Thymus (tissue), 11 donors: ENCODE data around the gene DYRK1B. TPM values are rescaled to one million over a fixed set of nuclear protein-coding genes. Genes with fewer than 3 reads are reported as not detected.
A peak's percentile ranks its signal among the peaks of the same experiment; 100 is the strongest.

Source experiments
- DNase-seq, 9 donors: peaks; one replicate each; pipeline ENCODE4 v3.0.0-alpha.2; 2013; ENCODE audit warnings: low spot score in 9 of 9, low read depth in 6 of 9, missing footprints in 1 of 9
- H3K27ac ChIP-seq, 2 donors: one replicate each; pipeline ENCODE4 v1.5.1; 2013; ENCODE audit warnings: control low read depth in 1 of 2, low read depth in 1 of 2, low read length in 1 of 2, mild to moderate bottlenecking in 1 of 2, moderate library complexity in 1 of 2
- H3K27me3 ChIP-seq, 2 donors: one replicate each; pipeline ENCODE4 v1.5.1; 2013; ENCODE audit warnings: low read length in 1 of 2; ENCODE audit not compliant: control insufficient read depth in 2 of 2, insufficient read depth in 1 of 2
- H3K36me3 ChIP-seq, 2 donors: one replicate each; pipeline ENCODE4 v1.5.1; 2013; ENCODE audit warnings: low read length in 1 of 2, mild to moderate bottlenecking in 1 of 2, moderate library complexity in 1 of 2; ENCODE audit not compliant: control insufficient read depth in 2 of 2, insufficient read depth in 2 of 2
- H3K4me1 ChIP-seq, 2 donors: one replicate each; pipeline ENCODE4 v1.5.1; 2013; ENCODE audit warnings: low read length in 2 of 2; ENCODE audit not compliant: control insufficient read depth in 2 of 2, insufficient read depth in 2 of 2
- H3K4me3 ChIP-seq, 2 donors: one replicate each; pipeline ENCODE4 v1.5.1; 2013; ENCODE audit warnings: low read length in 2 of 2, control low read depth in 1 of 2, mild to moderate bottlenecking in 1 of 2
- H3K9me3 ChIP-seq, 2 donors: one replicate each; pipeline ENCODE4 v1.5.1; 2013; ENCODE audit warnings: low read length in 1 of 2, mild to moderate bottlenecking in 1 of 2; ENCODE audit not compliant: control insufficient read depth in 2 of 2, insufficient read depth in 1 of 2
- WGBS: extraction: QIAGEN DNeasy Blood & Tissue Kit; methylation state at CpG from one replicate; pipeline ENCODE4 v1.1.7; 2013; 5-methylcytosine and 5-hydroxymethylcytosine counted together
- polyA plus RNA-seq: library from polyadenylated mRNA; stranded (reverse); fragments of 200-250 nt; gene quantifications from one replicate; pipeline ENCODE4 v1.2.3, GENCODE V29; 2013
- total RNA-seq: library from RNA; stranded (reverse); fragments of 120-200 nt; gene quantifications from one replicate; pipeline ENCODE4 v1.2.4, GENCODE V29; 2013
- donor health status: healthy.

The DYRK1B gene
- total and polyA plus RNA-seq, 2 donors, result 6.7 to 19.0 TPM

- no peak for DNase-seq
- H3K27ac ChIP-seq, result peak overlapping the region; percentile 72 to 78
These were observed 12.9 kb upstream of the DYRK1B start for GRCh38 chr19:39846678-39847486.

GRCh38 chr19:39845933-39846677 is 12.1 kb upstream of the DYRK1B start, which contains the start of gene FBL:
FBL (minus strand) TSS chr19:39846379; CDS start chr19:39846300, 79 bp downstream.
- no peaks in the 10 kb centered on the region for H3K9me3 ChIP-seq
- no peaks in the 10 kb centered on the region for H3K36me3 ChIP-seq
- WGBS, result under 1% methylated on average over 57 of the region's 57 CpGs
- peak; percentile 76 to 96 (median 92) for DNase-seq
- H3K4me3 ChIP-seq, result peak within 1 kb of the TSS; percentile 83
- H3K27me3 ChIP-seq, result no peaks in the 10 kb centered on the region
- H3K4me1 ChIP-seq, result peaks cover 18 to 27% of the 10 kb centered on the region in 2 donors
- peak within 1 kb of the TSS; percentile 72 to 79 for H3K27ac ChIP-seq

More at GRCh38 chr19:39846678-39847486, 12.9 kb upstream of the DYRK1B start:
- Histone ChIP-seq H3K4me1 (peaks cover 18 to 27% of the 10 kb centered on the region in 2 donors), H3K36me3 (no peaks in the 10 kb centered on the region), H3K9me3 (no peaks in the 10 kb centered on the region), H3K27me3 (no peaks in the 10 kb centered on the region), H3K4me3 (peak overlapping the region; percentile 83)
- 59% methylated on average over 12 of the region's 12 CpGs for WGBS

- H3K36me3 ChIP-seq, result peaks cover 0 to under 1% of the 10 kb centered on the region in 2 donors
- DNase-seq, result no peak
- WGBS, result 3% methylated on average over 17 of the region's 17 CpGs
- no peaks in the 10 kb centered on the region for H3K9me3 ChIP-seq
- H3K4me1 ChIP-seq, result peaks cover 18 to 27% of the 10 kb centered on the region in 2 donors
- H3K27me3 ChIP-seq, result no peaks in the 10 kb centered on the region
- peak overlapping the region; percentile 83 for H3K4me3 ChIP-seq
- no peak overlapping the region for H3K27ac ChIP-seq
These were observed 11.6 kb upstream of the DYRK1B start for GRCh38 chr19:39845584-39845932.

GRCh38 chr19:39845172-39845571 is 11.2 kb upstream of the DYRK1B start:
- Histone ChIP-seq H3K36me3 (peaks cover 0 to 4% of the 10 kb centered on the region in 2 donors), H3K27ac (no peak overlapping the region), H3K27me3 (no peaks in the 10 kb centered on the region), H3K4me1 (peaks cover 18 to 27% of the 10 kb centered on the region in 2 donors), H3K9me3 (no peaks in the 10 kb centered on the region), H3K4me3 (peak overlapping the region; percentile 83)
- no peak for DNase-seq
- 46% methylated on average over 5 of the region's 5 CpGs for WGBS

GRCh38 chr19:39843919-39844793 is 10.2 kb upstream of the DYRK1B start:
- WGBS, result 79% methylated on average over 4 of the region's 4 CpGs
- no peaks in the 10 kb centered on the region for H3K9me3 ChIP-seq
- H3K27me3 ChIP-seq, result no peaks in the 10 kb centered on the region
- DNase-seq, result peak in 4 of 9 donors; percentile 53 to 75 (median 65)
- H3K4me1 ChIP-seq, result peaks cover 18 to 27% of the 10 kb centered on the region in 2 donors
- peak overlapping the region in 1 of 2 donors; percentile 83 for H3K4me3 ChIP-seq
- no peak overlapping the region for H3K27ac ChIP-seq
- peaks cover 8 to 10% of the 10 kb centered on the region in 2 donors for H3K36me3 ChIP-seq

- H3K4me1 ChIP-seq, result peaks cover 18 to 27% of the 10 kb centered on the region in 2 donors
- peaks cover 19 to 20% of the 10 kb centered on the region in 2 donors for H3K36me3 ChIP-seq
- no peak overlapping the region for H3K4me3 ChIP-seq
- H3K27ac ChIP-seq, result no peak overlapping the region
- H3K9me3 ChIP-seq, result no peaks in the 10 kb centered on the region
- no peak for DNase-seq
- no peaks in the 10 kb centered on the region for H3K27me3 ChIP-seq
- 94% methylated on average over 7 of the region's 7 CpGs for WGBS
These were observed 8.9 kb upstream of the DYRK1B start for GRCh38 chr19:39842693-39843435.

GRCh38 chr19:39841041-39841440 is 7.1 kb upstream of the DYRK1B start:
- peaks cover 12 to 18% of the 10 kb centered on the region in 2 donors for H3K4me1 ChIP-seq

GRCh38 chr19:39840492-39840891 is 6.5 kb upstream of the DYRK1B start:
- Histone ChIP-seq H3K36me3 (peaks cover 37 to 41% of the 10 kb centered on the region in 2 donors), H3K4me3 (no peak overlapping the region), H3K9me3 (no peaks in the 10 kb centered on the region), H3K27me3 (no peaks in the 10 kb centered on the region), H3K27ac (no peak overlapping the region), H3K4me1 (peaks cover 10 to 15% of the 10 kb centered on the region in 2 donors)
- DNase-seq, result no peak
- WGBS, result 97% methylated on average over 17 of the region's 17 CpGs

More at GRCh38 chr19:39841041-39841440, 7.1 kb upstream of the DYRK1B start:
- Histone ChIP-seq H3K27ac (no peak overlapping the region), H3K36me3 (peaks cover 37% of the 10 kb centered on the region in 2 donors), H3K9me3 (no peaks in the 10 kb centered on the region), H3K27me3 (no peaks in the 10 kb centered on the region), H3K4me3 (no peak overlapping the region)
- DNase-seq, result no peak
- WGBS, result 96% methylated on average over 4 of the region's 4 CpGs
